Liver (tissue), 9 donors: Measurements from ENCODE around the gene SHOC2. TPM values are rescaled to one million over a fixed set of nuclear protein-coding genes. Genes with fewer than 3 reads are reported as not detected.
A peak's percentile ranks its signal among the peaks of the same experiment; 100 is the strongest.

Experiments
- DNase-seq: peaks from one replicate; pipeline ENCODE4 v3.0.0-alpha.2; 2017; ENCODE audit warnings: low spot score
- H3K27ac ChIP-seq, 2 donors: one replicate each; pipeline ENCODE4 v1.7.0; 2013; ENCODE audit warnings: inconsistent platforms in 2 of 2, low read length in 2 of 2, control low read depth in 1 of 2, low read depth in 1 of 2, mild to moderate bottlenecking in 1 of 2
- H3K27me3 ChIP-seq, 4 donors: one replicate each; pipeline versions ENCODE4 v1.6.1 to v1.7.0; 2013; ENCODE audit warnings: low read length in 3 of 4, inconsistent platforms in 1 of 4, mild to moderate bottlenecking in 1 of 4, moderate library complexity in 1 of 4; ENCODE audit not compliant: control insufficient read depth in 4 of 4, insufficient read depth in 4 of 4
- H3K36me3 ChIP-seq, 4 donors: one replicate each; pipeline versions ENCODE4 v1.6.1 to v1.7.0; 2013; ENCODE audit warnings: low read length in 3 of 4, mild to moderate bottlenecking in 3 of 4, low read depth in 1 of 4, moderate library complexity in 1 of 4; ENCODE audit not compliant: control insufficient read depth in 4 of 4, insufficient read depth in 3 of 4
- H3K4me1 ChIP-seq, 4 donors: one replicate each; pipeline versions ENCODE4 v1.6.1 to v1.7.0; 2013; ENCODE audit warnings: low read length in 3 of 4, mild to moderate bottlenecking in 3 of 4, moderate library complexity in 1 of 4; ENCODE audit not compliant: control insufficient read depth in 4 of 4, insufficient read depth in 4 of 4
- H3K4me3 ChIP-seq, 3 donors: one replicate each; pipeline versions ENCODE4 v1.6.1 to v1.7.0; 2013; ENCODE audit warnings: low read length in 3 of 3, control low read depth in 1 of 3, low read depth in 1 of 3, mild to moderate bottlenecking in 1 of 3
- H3K9ac ChIP-seq, 2 donors: one replicate each; pipeline ENCODE4 v1.7.0; 2013; ENCODE audit warnings: low read length in 2 of 2, mild to moderate bottlenecking in 2 of 2, moderate library complexity in 2 of 2, control low read depth in 1 of 2, low read depth in 1 of 2
- H3K9me3 ChIP-seq, 4 donors: one replicate each; pipeline versions ENCODE4 v1.6.1 to v1.7.0; 2013; ENCODE audit warnings: low read length in 3 of 4; ENCODE audit not compliant: control insufficient read depth in 4 of 4
- EGR1 ChIP-seq, 2 donors: IDR thresholded peaks; 2 replicates each; pipeline ENCODE4 v1.6.1; 2016 to 2018; ENCODE audit warnings: antibody characterized with exemption in 2 of 2, low read depth in 2 of 2
- FOXA1 ChIP-seq: IDR thresholded peaks from 2 replicates; pipeline ENCODE4 v1.6.1; 2016; ENCODE audit warnings: antibody characterized with exemption
- FOXA2 ChIP-seq: IDR thresholded peaks from 2 replicates; pipeline ENCODE4 v1.6.1; 2016; ENCODE audit warnings: antibody characterized with exemption
- GABPA ChIP-seq, 2 donors: IDR thresholded peaks in 1 of 2; conservative IDR thresholded peaks in 1 of 2; 2 replicates each; pipeline ENCODE4 v1.6.1; 2016; ENCODE audit warnings: antibody characterized with exemption in 2 of 2, mild to moderate bottlenecking in 1 of 2, moderate library complexity in 1 of 2
- HNF4A ChIP-seq, 2 donors: conservative IDR thresholded peaks; 2 replicates each; pipeline ENCODE4 v1.6.1; 2016; ENCODE audit warnings: antibody characterized with exemption in 2 of 2, mild to moderate bottlenecking in 2 of 2
- HNF4G ChIP-seq: IDR thresholded peaks from 2 replicates; pipeline ENCODE4 v1.6.1; 2016; ENCODE audit warnings: antibody characterized with exemption
- JUND ChIP-seq, 2 donors: IDR thresholded peaks; 2 replicates each; pipeline ENCODE4 v1.6.1; 2016; ENCODE audit warnings: antibody characterized with exemption in 2 of 2
- NR2F2 ChIP-seq: IDR thresholded peaks from 2 replicates; pipeline ENCODE4 v1.6.1; 2016; ENCODE audit warnings: antibody characterized with exemption
- RAD21 ChIP-seq, 2 donors: IDR thresholded peaks; 2 replicates each; pipeline ENCODE4 v1.6.1; 2016; ENCODE audit warnings: antibody characterized with exemption in 2 of 2, mild to moderate bottlenecking in 2 of 2
- RXRA ChIP-seq, 2 donors: IDR thresholded peaks; 2 replicates each; pipeline ENCODE4 v1.6.1; 2017 to 2018; ENCODE audit warnings: antibody characterized with exemption in 2 of 2, mild to moderate bottlenecking in 1 of 2
- SP1 ChIP-seq: IDR thresholded peaks from 2 replicates; pipeline ENCODE4 v1.6.1; 2018; ENCODE audit warnings: antibody characterized with exemption, mild to moderate bottlenecking
- TAF1 ChIP-seq: conservative IDR thresholded peaks from 2 replicates; pipeline ENCODE4 v1.6.1; 2016; ENCODE audit warnings: antibody characterized with exemption, mild to moderate bottlenecking
- YY1 ChIP-seq: IDR thresholded peaks from 2 replicates; pipeline ENCODE4 v1.6.1; 2016; ENCODE audit warnings: antibody characterized with exemption, mild to moderate bottlenecking
- WGBS: extraction: QIAGEN DNeasy Blood & Tissue Kit; methylation state at CpG from one replicate; pipeline ENCODE4 v1.1.7; 2013; 5-methylcytosine and 5-hydroxymethylcytosine counted together
- polyA plus RNA-seq, 2 donors: library from polyadenylated mRNA; stranded (reverse) in 1 of 2; unstranded in 1 of 2; fragments of 200-250 nt in 1 of 2; fragments of >200 nt in 1 of 2; fragmentation: Nextera tagmentation in 1 of 2; extraction: Ambion mirVana in 1 of 2; gene quantifications; one replicate each; pipeline versions ENCODE4 v1.2.1 to v1.2.3, GENCODE V29; 2013 to 2015
- total RNA-seq, 2 donors: library from RNA; depleted of rRNA; stranded (reverse); fragments of >200 nt; gene quantifications; one replicate each; pipeline ENCODE4 v1.2.3, GENCODE V29; 2014
- TF ChIP-seq, protein P1 (sequence below): IDR thresholded peaks from 2 replicates; pipeline ENCODE4 v1.6.1; 2016; ENCODE audit warnings: antibody characterized with exemption
- TF ChIP-seq, protein P2 (sequence below): fragments of 150-350 bp; IDR thresholded peaks from 2 replicates; pipeline ENCODE4 v1.5.1; 2017; ENCODE audit warnings: improper control_type of control experiment, low read depth, low read length; ENCODE audit not compliant: missing input control
- TF ChIP-seq, protein P3 (sequence below): IDR thresholded peaks from 2 replicates; pipeline ENCODE4 v1.6.1; 2016; ENCODE audit warnings: antibody characterized with exemption
- TF ChIP-seq, protein P4 (sequence below): IDR thresholded peaks from 2 replicates; pipeline ENCODE4 v1.6.1; 2016; ENCODE audit warnings: antibody characterized with exemption
- TF ChIP-seq, protein P5 (sequence below): IDR thresholded peaks from 2 replicates; pipeline ENCODE4 v1.6.1; 2016; ENCODE audit warnings: antibody characterized with exemption, mild to moderate bottlenecking
- donor health status: healthy.
- donor health status: healthy.
- donor health status: healthy.
- donor health status: healthy.
- donor health status: healthy.

The SHOC2 gene
- total and polyA plus RNA-seq, 4 donors = 7.8 to 33.7 (median 17.9) TPM

DNA sequence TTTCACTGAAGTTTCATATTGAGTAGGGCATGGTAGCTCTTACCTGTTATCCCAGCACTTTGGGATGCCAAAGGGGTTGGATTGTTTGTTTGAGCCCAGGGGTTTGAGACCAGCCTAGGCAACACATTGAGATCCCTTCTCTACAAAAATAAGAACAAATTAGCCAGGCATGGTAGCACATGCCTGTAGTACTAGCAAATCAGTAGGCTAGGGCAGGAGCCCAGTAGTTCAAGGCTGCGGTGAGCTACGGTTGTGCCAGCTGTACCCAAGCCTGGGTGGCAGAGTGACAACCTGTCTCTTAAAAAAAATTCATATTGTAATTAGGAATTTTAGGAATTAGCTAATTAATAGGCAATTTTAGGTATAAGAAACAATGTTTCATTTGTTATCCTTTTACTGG, 18.4 kb upstream of the SHOC2 start (continued):
- TF ChIP-seq, protein P1, sequence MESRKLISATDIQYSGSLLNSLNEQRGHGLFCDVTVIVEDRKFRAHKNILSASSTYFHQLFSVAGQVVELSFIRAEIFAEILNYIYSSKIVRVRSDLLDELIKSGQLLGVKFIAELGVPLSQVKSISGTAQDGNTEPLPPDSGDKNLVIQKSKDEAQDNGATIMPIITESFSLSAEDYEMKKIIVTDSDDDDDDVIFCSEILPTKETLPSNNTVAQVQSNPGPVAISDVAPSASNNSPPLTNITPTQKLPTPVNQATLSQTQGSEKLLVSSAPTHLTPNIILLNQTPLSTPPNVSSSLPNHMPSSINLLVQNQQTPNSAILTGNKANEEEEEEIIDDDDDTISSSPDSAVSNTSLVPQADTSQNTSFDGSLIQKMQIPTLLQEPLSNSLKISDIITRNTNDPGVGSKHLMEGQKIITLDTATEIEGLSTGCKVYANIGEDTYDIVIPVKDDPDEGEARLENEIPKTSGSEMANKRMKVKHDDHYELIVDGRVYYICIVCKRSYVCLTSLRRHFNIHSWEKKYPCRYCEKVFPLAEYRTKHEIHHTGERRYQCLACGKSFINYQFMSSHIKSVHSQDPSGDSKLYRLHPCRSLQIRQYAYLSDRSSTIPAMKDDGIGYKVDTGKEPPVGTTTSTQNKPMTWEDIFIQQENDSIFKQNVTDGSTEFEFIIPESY = no peak

DNA sequence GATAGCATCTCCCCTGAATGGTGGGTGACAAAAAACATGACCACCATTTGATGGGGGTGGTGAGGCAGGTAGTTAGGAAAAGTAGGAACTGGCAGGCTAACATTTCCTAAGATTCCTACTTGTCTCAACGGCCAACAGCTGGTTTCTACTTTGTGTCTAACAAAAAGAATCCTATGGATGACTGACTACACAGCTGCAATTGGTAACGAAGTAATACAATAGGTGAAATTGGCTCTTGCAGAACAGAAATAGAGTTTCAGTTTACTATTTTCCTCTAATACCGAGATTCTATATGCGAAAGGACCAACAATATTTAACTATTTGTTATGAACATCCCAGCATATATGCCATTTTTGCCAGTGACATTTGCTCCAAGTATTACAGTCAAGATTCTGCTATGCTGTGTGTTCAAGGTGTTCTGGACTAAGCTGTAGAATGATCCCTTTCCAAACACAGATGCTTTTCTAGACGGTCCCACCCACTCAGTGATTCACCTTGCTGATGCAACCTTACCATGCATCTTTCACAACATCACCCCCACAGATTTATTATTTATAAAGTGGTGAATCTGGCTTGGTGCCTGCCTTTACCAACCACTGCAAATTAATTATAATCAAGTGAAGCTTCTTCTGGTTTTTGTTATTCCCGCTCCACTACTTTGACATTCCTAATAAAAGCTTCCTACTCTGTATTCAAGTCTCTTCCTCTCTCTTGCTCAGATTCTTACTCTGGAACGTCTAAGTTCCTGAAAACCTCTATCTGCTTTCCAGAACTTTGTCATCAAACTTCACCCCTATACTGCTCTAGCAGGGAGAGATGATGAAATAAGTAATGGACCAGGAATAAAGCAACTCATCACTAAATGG, 17.2 kb upstream of the SHOC2 start:
- Histone ChIP-seq H3K4me1 (peaks cover 0 to 3% (median 1%) of the 10 kb centered on the region in 4 donors), H3K9ac (no peak overlapping the region), H3K36me3 (peaks cover 0 to 17% (median 5%) of the 10 kb centered on the region in 4 donors), H3K27ac (peak overlapping the region in 1 of 2 donors; percentile 13), H3K27me3 (no peaks in the 10 kb centered on the region), H3K4me3 (no peak overlapping the region), H3K9me3 (no peaks in the 10 kb centered on the region)
- WGBS = 82% methylated on average over 7 of the region's 7 CpGs
- no peak for DNase-seq
- TF ChIP-seq NR2F2 (no peak), FOXA1 (no peak), HNF4A (conservative IDR thresholded peaks at IDR 0.05) (peak; percentile 7 to 12), YY1 (no peak), TAF1 (no peak), JUND (IDR thresholded peaks at IDR 0.05) (peak; percentile 49 to 55), RAD21 (IDR thresholded peaks at IDR 0.05) (no peak), EGR1 (IDR thresholded peaks at IDR 0.05; ENCODE audit: low read depth in 2 of 2) (peak in 1 of 2 donors; percentile 36), RXRA (IDR thresholded peaks at IDR 0.05) (no peak), SP1 (no peak), HNF4G (no peak), GABPA (IDR thresholded peaks at IDR 0.05 in 1 of 2, conservative IDR thresholded peaks at IDR 0.05 in 1 of 2) (no peak), FOXA2 (no peak)
- TF ChIP-seq, protein P2, sequence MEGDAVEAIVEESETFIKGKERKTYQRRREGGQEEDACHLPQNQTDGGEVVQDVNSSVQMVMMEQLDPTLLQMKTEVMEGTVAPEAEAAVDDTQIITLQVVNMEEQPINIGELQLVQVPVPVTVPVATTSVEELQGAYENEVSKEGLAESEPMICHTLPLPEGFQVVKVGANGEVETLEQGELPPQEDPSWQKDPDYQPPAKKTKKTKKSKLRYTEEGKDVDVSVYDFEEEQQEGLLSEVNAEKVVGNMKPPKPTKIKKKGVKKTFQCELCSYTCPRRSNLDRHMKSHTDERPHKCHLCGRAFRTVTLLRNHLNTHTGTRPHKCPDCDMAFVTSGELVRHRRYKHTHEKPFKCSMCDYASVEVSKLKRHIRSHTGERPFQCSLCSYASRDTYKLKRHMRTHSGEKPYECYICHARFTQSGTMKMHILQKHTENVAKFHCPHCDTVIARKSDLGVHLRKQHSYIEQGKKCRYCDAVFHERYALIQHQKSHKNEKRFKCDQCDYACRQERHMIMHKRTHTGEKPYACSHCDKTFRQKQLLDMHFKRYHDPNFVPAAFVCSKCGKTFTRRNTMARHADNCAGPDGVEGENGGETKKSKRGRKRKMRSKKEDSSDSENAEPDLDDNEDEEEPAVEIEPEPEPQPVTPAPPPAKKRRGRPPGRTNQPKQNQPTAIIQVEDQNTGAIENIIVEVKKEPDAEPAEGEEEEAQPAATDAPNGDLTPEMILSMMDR = no peak
- TF ChIP-seq, protein P3, sequence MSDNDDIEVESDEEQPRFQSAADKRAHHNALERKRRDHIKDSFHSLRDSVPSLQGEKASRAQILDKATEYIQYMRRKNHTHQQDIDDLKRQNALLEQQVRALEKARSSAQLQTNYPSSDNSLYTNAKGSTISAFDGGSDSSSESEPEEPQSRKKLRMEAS = no peak
- TF ChIP-seq, protein P4, sequence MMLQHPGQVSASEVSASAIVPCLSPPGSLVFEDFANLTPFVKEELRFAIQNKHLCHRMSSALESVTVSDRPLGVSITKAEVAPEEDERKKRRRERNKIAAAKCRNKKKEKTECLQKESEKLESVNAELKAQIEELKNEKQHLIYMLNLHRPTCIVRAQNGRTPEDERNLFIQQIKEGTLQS = peak; percentile 55
- TF ChIP-seq, protein P1 = no peak
- TF ChIP-seq, protein P5, sequence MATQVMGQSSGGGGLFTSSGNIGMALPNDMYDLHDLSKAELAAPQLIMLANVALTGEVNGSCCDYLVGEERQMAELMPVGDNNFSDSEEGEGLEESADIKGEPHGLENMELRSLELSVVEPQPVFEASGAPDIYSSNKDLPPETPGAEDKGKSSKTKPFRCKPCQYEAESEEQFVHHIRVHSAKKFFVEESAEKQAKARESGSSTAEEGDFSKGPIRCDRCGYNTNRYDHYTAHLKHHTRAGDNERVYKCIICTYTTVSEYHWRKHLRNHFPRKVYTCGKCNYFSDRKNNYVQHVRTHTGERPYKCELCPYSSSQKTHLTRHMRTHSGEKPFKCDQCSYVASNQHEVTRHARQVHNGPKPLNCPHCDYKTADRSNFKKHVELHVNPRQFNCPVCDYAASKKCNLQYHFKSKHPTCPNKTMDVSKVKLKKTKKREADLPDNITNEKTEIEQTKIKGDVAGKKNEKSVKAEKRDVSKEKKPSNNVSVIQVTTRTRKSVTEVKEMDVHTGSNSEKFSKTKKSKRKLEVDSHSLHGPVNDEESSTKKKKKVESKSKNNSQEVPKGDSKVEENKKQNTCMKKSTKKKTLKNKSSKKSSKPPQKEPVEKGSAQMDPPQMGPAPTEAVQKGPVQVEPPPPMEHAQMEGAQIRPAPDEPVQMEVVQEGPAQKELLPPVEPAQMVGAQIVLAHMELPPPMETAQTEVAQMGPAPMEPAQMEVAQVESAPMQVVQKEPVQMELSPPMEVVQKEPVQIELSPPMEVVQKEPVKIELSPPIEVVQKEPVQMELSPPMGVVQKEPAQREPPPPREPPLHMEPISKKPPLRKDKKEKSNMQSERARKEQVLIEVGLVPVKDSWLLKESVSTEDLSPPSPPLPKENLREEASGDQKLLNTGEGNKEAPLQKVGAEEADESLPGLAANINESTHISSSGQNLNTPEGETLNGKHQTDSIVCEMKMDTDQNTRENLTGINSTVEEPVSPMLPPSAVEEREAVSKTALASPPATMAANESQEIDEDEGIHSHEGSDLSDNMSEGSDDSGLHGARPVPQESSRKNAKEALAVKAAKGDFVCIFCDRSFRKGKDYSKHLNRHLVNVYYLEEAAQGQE = no peak
